IMR-90 (cell line): Measurements from ENCODE around the gene HNRNPLL.

ENCODE experiments used
- BHLHE40 ChIP-seq: fragments of 150-350 bp; IDR thresholded peaks from 2 replicates; pipeline ENCODE4 v1.6.1; 2016; ENCODE audit warnings: mild to moderate bottlenecking, low read depth, low read length
- CEBPB ChIP-seq: IDR thresholded peaks from 2 replicates; pipeline ENCODE4 v1.6.1; 2012; ENCODE audit warnings: low read depth, low read length, improper control_type of control experiment
- CHD1 ChIP-seq: IDR thresholded peaks from 2 replicates; pipeline ENCODE4 v1.6.1; 2012; ENCODE audit warnings: low read depth, low read length, improper control_type of control experiment
- ELK1 ChIP-seq: fragments of 150-350 bp; IDR thresholded peaks from 2 replicates; pipeline ENCODE4 v1.6.1; 2016; ENCODE audit warnings: low read depth, mild to moderate bottlenecking, low read length, moderate library complexity, borderline replicate concordance
- MAFK ChIP-seq: IDR thresholded peaks from 2 replicates; pipeline ENCODE4 v1.6.1; 2012; ENCODE audit warnings: low read depth, low read length, improper control_type of control experiment
- MXI1 ChIP-seq: IDR thresholded peaks from 2 replicates; pipeline ENCODE4 v1.6.1; 2012; ENCODE audit warnings: low read depth, mild to moderate bottlenecking, low read length, moderate library complexity, borderline replicate concordance
- NFE2L2 ChIP-seq: fragments of 150-350 bp; IDR thresholded peaks from 2 replicates; pipeline ENCODE4 v1.6.1; 2016; ENCODE audit warnings: low read depth, mild to moderate bottlenecking, low read length
- POLR2A ChIP-seq: IDR thresholded peaks from 2 replicates; pipeline ENCODE4 v1.6.1; 2012; ENCODE audit warnings: mild to moderate bottlenecking, low read depth, low read length
- RAD21 ChIP-seq: IDR thresholded peaks from 2 replicates; pipeline ENCODE4 v1.6.1; 2012; ENCODE audit warnings: low read length, improper control_type of control experiment
- RCOR1 ChIP-seq: IDR thresholded peaks from 2 replicates; pipeline ENCODE4 v1.6.1; 2012; ENCODE audit warnings: mild to moderate bottlenecking, low read length, improper control_type of control experiment; ENCODE audit not compliant: insufficient replicate concordance
- RFX5 ChIP-seq: IDR thresholded peaks from 2 replicates; pipeline ENCODE4 v1.8.0; 2012; ENCODE audit warnings: low read depth, mild to moderate bottlenecking, low read length, moderate library complexity
- SMC3 ChIP-seq: fragments of 150-350 bp; IDR thresholded peaks from 2 replicates; pipeline ENCODE4 v1.6.1; 2016; ENCODE audit warnings: low read depth, mild to moderate bottlenecking, antibody characterized with exemption, low read length, moderate library complexity
- TF ChIP-seq, protein P1 (sequence below): conservative IDR thresholded peaks from 2 replicates; pipeline ENCODE4 v1.5.1; 2012; ENCODE audit warnings: mild to moderate bottlenecking, low read depth, low read length, improper control_type of control experiment
- TF ChIP-seq, protein P2 (sequence below): fragments of 150-350 bp; IDR thresholded peaks from 2 replicates; pipeline ENCODE4 v1.6.1; 2017; ENCODE audit warnings: mild to moderate bottlenecking, antibody characterized with exemption, low read length, low read depth

DNA sequence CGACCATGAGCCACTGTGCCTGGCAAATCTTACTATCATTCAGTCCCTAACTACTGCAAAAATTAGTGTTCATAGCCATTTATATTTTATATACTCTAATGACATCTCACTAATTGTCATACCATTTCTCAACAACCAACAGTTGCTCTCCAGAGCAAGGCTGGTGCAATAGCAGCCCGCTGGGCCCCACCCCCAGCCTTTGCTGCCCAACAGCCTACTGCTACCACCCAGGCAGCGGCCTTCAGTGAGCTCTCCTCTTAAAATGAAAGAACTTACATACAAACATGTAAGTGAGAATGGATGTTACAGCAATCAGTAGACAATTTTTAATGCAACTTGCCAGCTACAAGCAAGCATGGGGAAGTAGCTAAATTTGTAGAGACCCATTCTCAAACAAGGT lies 90.5 kb downstream of the HNRNPLL start:
- TF ChIP-seq, protein P1, sequence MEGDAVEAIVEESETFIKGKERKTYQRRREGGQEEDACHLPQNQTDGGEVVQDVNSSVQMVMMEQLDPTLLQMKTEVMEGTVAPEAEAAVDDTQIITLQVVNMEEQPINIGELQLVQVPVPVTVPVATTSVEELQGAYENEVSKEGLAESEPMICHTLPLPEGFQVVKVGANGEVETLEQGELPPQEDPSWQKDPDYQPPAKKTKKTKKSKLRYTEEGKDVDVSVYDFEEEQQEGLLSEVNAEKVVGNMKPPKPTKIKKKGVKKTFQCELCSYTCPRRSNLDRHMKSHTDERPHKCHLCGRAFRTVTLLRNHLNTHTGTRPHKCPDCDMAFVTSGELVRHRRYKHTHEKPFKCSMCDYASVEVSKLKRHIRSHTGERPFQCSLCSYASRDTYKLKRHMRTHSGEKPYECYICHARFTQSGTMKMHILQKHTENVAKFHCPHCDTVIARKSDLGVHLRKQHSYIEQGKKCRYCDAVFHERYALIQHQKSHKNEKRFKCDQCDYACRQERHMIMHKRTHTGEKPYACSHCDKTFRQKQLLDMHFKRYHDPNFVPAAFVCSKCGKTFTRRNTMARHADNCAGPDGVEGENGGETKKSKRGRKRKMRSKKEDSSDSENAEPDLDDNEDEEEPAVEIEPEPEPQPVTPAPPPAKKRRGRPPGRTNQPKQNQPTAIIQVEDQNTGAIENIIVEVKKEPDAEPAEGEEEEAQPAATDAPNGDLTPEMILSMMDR = no peak
- TF ChIP-seq RCOR1 = no peak
- no peak for TF ChIP-seq CEBPB
- TF ChIP-seq POLR2A = no peak
- TF ChIP-seq MAFK = no peak
- TF ChIP-seq MXI1 = no peak
- no peak for TF ChIP-seq RFX5
- TF ChIP-seq RAD21 = no peak
- TF ChIP-seq BHLHE40 = no peak
- no peak for TF ChIP-seq SMC3
- no peak for TF ChIP-seq NFE2L2
- no peak for TF ChIP-seq CHD1
- TF ChIP-seq ELK1 = no peak
- TF ChIP-seq, protein P2, sequence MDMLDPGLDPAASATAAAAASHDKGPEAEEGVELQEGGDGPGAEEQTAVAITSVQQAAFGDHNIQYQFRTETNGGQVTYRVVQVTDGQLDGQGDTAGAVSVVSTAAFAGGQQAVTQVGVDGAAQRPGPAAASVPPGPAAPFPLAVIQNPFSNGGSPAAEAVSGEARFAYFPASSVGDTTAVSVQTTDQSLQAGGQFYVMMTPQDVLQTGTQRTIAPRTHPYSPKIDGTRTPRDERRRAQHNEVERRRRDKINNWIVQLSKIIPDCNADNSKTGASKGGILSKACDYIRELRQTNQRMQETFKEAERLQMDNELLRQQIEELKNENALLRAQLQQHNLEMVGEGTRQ = no peak
